Activated T-cell treated with anti-CD3 and anti-CD28 coated beads, Interleukin-2, amount 50 U/mL, for 24 hours (primary cell): ENCODE measurements around the gene RAF1.

Experiments used
- DNase-seq: peaks from one replicate; pipeline ENCODE4 v3.0.0-alpha.2; 2020
- H3K27ac Mint-ChIP-seq: 2 replicates; pipeline ENCODE4 v1.8.0; 2020; ENCODE audit warnings: mild to moderate bottlenecking, mixed read lengths
- H3K27me3 Mint-ChIP-seq: 2 replicates; pipeline ENCODE4 v1.8.0; 2020; ENCODE audit warnings: mixed read lengths
- H3K36me3 Mint-ChIP-seq: 2 replicates; pipeline ENCODE4 v1.8.0; 2020; ENCODE audit warnings: low read depth, mixed read lengths
- H3K4me1 Mint-ChIP-seq: 2 replicates; pipeline ENCODE4 v1.8.0; 2020; ENCODE audit warnings: low read depth, mixed read lengths
- H3K4me3 Mint-ChIP-seq: 2 replicates; pipeline ENCODE4 v1.8.0; 2020; ENCODE audit warnings: mild to moderate bottlenecking, moderate library complexity, mixed read lengths
- H3K9me3 Mint-ChIP-seq: 2 replicates; pipeline ENCODE4 v1.8.0; 2020; ENCODE audit warnings: mixed read lengths

The RAF1 gene

GRCh38 chr3:12611117-12611516 lies 52.8 kb downstream of the RAF1 start:
- no peaks in the 10 kb centered on the region for H3K9me3 Mint-ChIP-seq
- peaks cover 64% of the 10 kb centered on the region for H3K4me1 Mint-ChIP-seq
- H3K27ac Mint-ChIP-seq, result no peak overlapping the region
- peaks cover 83% of the 10 kb centered on the region for H3K36me3 Mint-ChIP-seq
- DNase-seq, result no peak
- H3K27me3 Mint-ChIP-seq, result no peaks in the 10 kb centered on the region
- no peak overlapping the region for H3K4me3 Mint-ChIP-seq

- Mint-ChIP-seq H3K27ac (peak overlapping the region; percentile 63), H3K4me1 (peaks cover 51% of the 10 kb centered on the region), H3K4me3 (no peak overlapping the region), H3K9me3 (no peaks in the 10 kb centered on the region), H3K27me3 (no peaks in the 10 kb centered on the region), H3K36me3 (peaks cover 85% of the 10 kb centered on the region)
- no peak for DNase-seq
Observed at GRCh38 chr3:12608376-12608775, 55.5 kb downstream of the RAF1 start.

- Mint-ChIP-seq H3K9me3 (no peaks in the 10 kb centered on the region), H3K27ac (peak overlapping the region; percentile 14), H3K27me3 (no peaks in the 10 kb centered on the region), H3K36me3 (peaks cover 93% of the 10 kb centered on the region), H3K4me3 (no peak overlapping the region), H3K4me1 (peaks cover 36% of the 10 kb centered on the region)
- DNase-seq, result no peak
Observed at GRCh38 chr3:12603969-12604368, 59.9 kb downstream of the RAF1 start.

- Mint-ChIP-seq H3K27ac (no peak overlapping the region), H3K27me3 (no peaks in the 10 kb centered on the region), H3K4me1 (peaks cover 12% of the 10 kb centered on the region), H3K4me3 (no peak overlapping the region), H3K36me3 (peaks cover 94% of the 10 kb centered on the region), H3K9me3 (no peaks in the 10 kb centered on the region)
- no peak for DNase-seq
Observed at GRCh38 chr3:12601072-12601471, 62.8 kb downstream of the RAF1 start.

GRCh38 chr3:12598890-12599289 lies 65.0 kb downstream of the RAF1 start:
- DNase-seq, result no peak
- no peaks in the 10 kb centered on the region for H3K9me3 Mint-ChIP-seq
- no peak overlapping the region for H3K4me3 Mint-ChIP-seq
- H3K4me1 Mint-ChIP-seq, result peaks cover 7% of the 10 kb centered on the region
- no peaks in the 10 kb centered on the region for H3K27me3 Mint-ChIP-seq
- H3K36me3 Mint-ChIP-seq, result peaks cover 93% of the 10 kb centered on the region
- peak overlapping the region; percentile 64 for H3K27ac Mint-ChIP-seq

GRCh38 chr3:12593473-12593872 lies 70.4 kb downstream of the RAF1 start:
- peaks cover 91% of the 10 kb centered on the region for H3K36me3 Mint-ChIP-seq
- H3K4me1 Mint-ChIP-seq, result peaks cover 3% of the 10 kb centered on the region
- no peak overlapping the region for H3K4me3 Mint-ChIP-seq
- H3K9me3 Mint-ChIP-seq, result no peaks in the 10 kb centered on the region
- peak overlapping the region; percentile 72 for H3K27ac Mint-ChIP-seq
- no peak for DNase-seq
- H3K27me3 Mint-ChIP-seq, result no peaks in the 10 kb centered on the region

GRCh38 chr3:12591997-12592715 lies 71.8 kb downstream of the RAF1 start:
- H3K36me3 Mint-ChIP-seq, result peaks cover 91% of the 10 kb centered on the region
- no peak for DNase-seq
- peak overlapping the region; percentile 70 for H3K27ac Mint-ChIP-seq
- H3K27me3 Mint-ChIP-seq, result no peaks in the 10 kb centered on the region
- peaks cover 3% of the 10 kb centered on the region for H3K4me1 Mint-ChIP-seq
- H3K4me3 Mint-ChIP-seq, result no peak overlapping the region
- no peaks in the 10 kb centered on the region for H3K9me3 Mint-ChIP-seq

GRCh38 chr3:12591456-12591855 lies 72.5 kb downstream of the RAF1 start:
- H3K4me1 Mint-ChIP-seq, result peaks cover 3% of the 10 kb centered on the region
- H3K4me3 Mint-ChIP-seq, result no peak overlapping the region
- peak overlapping the region; percentile 39 for H3K27ac Mint-ChIP-seq
- no peaks in the 10 kb centered on the region for H3K9me3 Mint-ChIP-seq
- DNase-seq, result no peak
- no peaks in the 10 kb centered on the region for H3K27me3 Mint-ChIP-seq
- H3K36me3 Mint-ChIP-seq, result peaks cover 91% of the 10 kb centered on the region

- peaks cover 92% of the 10 kb centered on the region for H3K36me3 Mint-ChIP-seq
- H3K27ac Mint-ChIP-seq, result peak overlapping the region; percentile 67
- peaks cover 3% of the 10 kb centered on the region for H3K4me1 Mint-ChIP-seq
- no peak overlapping the region for H3K4me3 Mint-ChIP-seq
- H3K27me3 Mint-ChIP-seq, result no peaks in the 10 kb centered on the region
- no peak for DNase-seq
- H3K9me3 Mint-ChIP-seq, result no peaks in the 10 kb centered on the region
Observed at GRCh38 chr3:12590096-12590495, 73.8 kb downstream of the RAF1 start.

GRCh38 chr3:12588039-12589009 lies 75.6 kb downstream of the RAF1 start:
- H3K9me3 Mint-ChIP-seq, result no peaks in the 10 kb centered on the region
- DNase-seq, result no peak
- peak overlapping the region; percentile 64 for H3K27ac Mint-ChIP-seq
- H3K4me3 Mint-ChIP-seq, result no peak overlapping the region
- H3K4me1 Mint-ChIP-seq, result no peaks in the 10 kb centered on the region
- no peaks in the 10 kb centered on the region for H3K27me3 Mint-ChIP-seq
- H3K36me3 Mint-ChIP-seq, result peaks cover 92% of the 10 kb centered on the region

- peak overlapping the region; percentile 82 for H3K27ac Mint-ChIP-seq
- no peak for DNase-seq
- no peaks in the 10 kb centered on the region for H3K4me1 Mint-ChIP-seq
- H3K27me3 Mint-ChIP-seq, result no peaks in the 10 kb centered on the region
- H3K36me3 Mint-ChIP-seq, result peaks cover 92% of the 10 kb centered on the region
- H3K9me3 Mint-ChIP-seq, result no peaks in the 10 kb centered on the region
- H3K4me3 Mint-ChIP-seq, result no peak overlapping the region
Observed at GRCh38 chr3:12586403-12586802, 77.5 kb downstream of the RAF1 start.

GRCh38 chr3:12585970-12586369 lies 77.9 kb downstream of the RAF1 start:
- peaks cover 92% of the 10 kb centered on the region for H3K36me3 Mint-ChIP-seq
- no peak overlapping the region for H3K4me3 Mint-ChIP-seq
- no peaks in the 10 kb centered on the region for H3K4me1 Mint-ChIP-seq
- H3K9me3 Mint-ChIP-seq, result no peaks in the 10 kb centered on the region
- no peaks in the 10 kb centered on the region for H3K27me3 Mint-ChIP-seq
- no peak for DNase-seq
- peak overlapping the region; percentile 82 for H3K27ac Mint-ChIP-seq

GRCh38 chr3:12585181-12585580 lies 78.7 kb downstream of the RAF1 start:
- H3K9me3 Mint-ChIP-seq, result no peaks in the 10 kb centered on the region
- H3K27ac Mint-ChIP-seq, result peak overlapping the region; percentile 82
- DNase-seq, result no peak
- H3K36me3 Mint-ChIP-seq, result peaks cover 90% of the 10 kb centered on the region
- H3K4me3 Mint-ChIP-seq, result no peak overlapping the region
- H3K27me3 Mint-ChIP-seq, result no peaks in the 10 kb centered on the region
- no peaks in the 10 kb centered on the region for H3K4me1 Mint-ChIP-seq

- Mint-ChIP-seq H3K9me3 (no peaks in the 10 kb centered on the region), H3K27me3 (no peaks in the 10 kb centered on the region), H3K36me3 (peaks cover 94% of the 10 kb centered on the region), H3K4me1 (no peaks in the 10 kb centered on the region), H3K4me3 (no peak overlapping the region), H3K27ac (peak overlapping the region; percentile 82)
- no peak for DNase-seq
Observed at GRCh38 chr3:12584083-12584482, 79.8 kb downstream of the RAF1 start.

- Mint-ChIP-seq H3K27ac (no peak overlapping the region), H3K27me3 (no peaks in the 10 kb centered on the region), H3K9me3 (no peaks in the 10 kb centered on the region), H3K4me3 (no peak overlapping the region), H3K4me1 (no peaks in the 10 kb centered on the region), H3K36me3 (peaks cover 94% of the 10 kb centered on the region)
- DNase-seq, result no peak
Observed at GRCh38 chr3:12583280-12583679, 80.6 kb downstream of the RAF1 start.
